Measurements from ENCODE around the gene GYG1. TPM values are rescaled to one million over a fixed set of nuclear protein-coding genes. Genes with fewer than 3 reads are reported as not detected.

Gene GYG1
- total RNA-seq, 4 donors from 2014 or later = 19.8 to 89.8 (median 35.3) TPM

DNA sequence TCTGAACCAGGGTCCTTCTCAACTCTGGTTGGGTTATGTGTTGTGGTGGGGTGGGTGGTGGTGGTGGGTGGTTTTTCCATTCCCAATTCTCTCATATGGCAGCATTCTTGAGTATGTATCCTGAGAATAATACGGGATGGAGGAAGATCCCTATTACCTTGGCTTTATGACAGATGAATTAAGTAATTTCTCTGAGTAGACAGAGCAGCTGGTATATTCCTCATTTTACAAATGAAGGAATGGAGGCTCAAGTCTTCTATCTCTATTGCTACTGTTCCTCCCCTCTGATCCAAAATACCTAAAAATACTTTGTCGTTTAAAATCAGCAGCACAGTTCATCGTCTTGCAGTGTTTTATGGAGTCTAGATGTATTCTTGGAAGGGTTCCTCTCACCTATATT is 10.4 kb downstream of the GYG1 start:
- WGBS, 2 donors (ENCODE audit: low coverage in 1 of 2) = 81 to 82% methylated on average over 3 of the region's 3 CpGs
- H3K9me3 ChIP-seq = no peaks in the 10 kb centered on the region
- no peak for DNase-seq
- TF ChIP-seq POLR2AphosphoS5 (IDR thresholded peaks at IDR 0.05) (no peak), POLR2A (IDR thresholded peaks at IDR 0.05) (no peak), EP300 (IDR thresholded peaks at IDR 0.05; ENCODE audit: low read depth) (no peak)
- TF ChIP-seq, protein P1, sequence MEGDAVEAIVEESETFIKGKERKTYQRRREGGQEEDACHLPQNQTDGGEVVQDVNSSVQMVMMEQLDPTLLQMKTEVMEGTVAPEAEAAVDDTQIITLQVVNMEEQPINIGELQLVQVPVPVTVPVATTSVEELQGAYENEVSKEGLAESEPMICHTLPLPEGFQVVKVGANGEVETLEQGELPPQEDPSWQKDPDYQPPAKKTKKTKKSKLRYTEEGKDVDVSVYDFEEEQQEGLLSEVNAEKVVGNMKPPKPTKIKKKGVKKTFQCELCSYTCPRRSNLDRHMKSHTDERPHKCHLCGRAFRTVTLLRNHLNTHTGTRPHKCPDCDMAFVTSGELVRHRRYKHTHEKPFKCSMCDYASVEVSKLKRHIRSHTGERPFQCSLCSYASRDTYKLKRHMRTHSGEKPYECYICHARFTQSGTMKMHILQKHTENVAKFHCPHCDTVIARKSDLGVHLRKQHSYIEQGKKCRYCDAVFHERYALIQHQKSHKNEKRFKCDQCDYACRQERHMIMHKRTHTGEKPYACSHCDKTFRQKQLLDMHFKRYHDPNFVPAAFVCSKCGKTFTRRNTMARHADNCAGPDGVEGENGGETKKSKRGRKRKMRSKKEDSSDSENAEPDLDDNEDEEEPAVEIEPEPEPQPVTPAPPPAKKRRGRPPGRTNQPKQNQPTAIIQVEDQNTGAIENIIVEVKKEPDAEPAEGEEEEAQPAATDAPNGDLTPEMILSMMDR (IDR thresholded peaks at IDR 0.05) = no peak
- no peaks in the 10 kb centered on the region for H3K27me3 ChIP-seq
- H3K4me3 ChIP-seq = no peak overlapping the region
- no peak overlapping the region for H3K27ac ChIP-seq
- peaks cover 0 to 16% (median 4%) of the 10 kb centered on the region in 4 donors for H3K4me1 ChIP-seq
- intact Hi-C loops (cut with DNase I; ENCODE audit: low total_unique reads) = no loop called here
- peaks cover 0 to 10% (median under 1%) of the 10 kb centered on the region in 4 donors for H3K36me3 ChIP-seq
- in situ Hi-C loops (cut with MboI; ENCODE audit: low pct_ligation_motif_present in 1 of 4, low pct_unique_long_range_greater_than_20kb in 1 of 4, low sequenced_read_pairs in 3 of 4) = no loop called here

DNA sequence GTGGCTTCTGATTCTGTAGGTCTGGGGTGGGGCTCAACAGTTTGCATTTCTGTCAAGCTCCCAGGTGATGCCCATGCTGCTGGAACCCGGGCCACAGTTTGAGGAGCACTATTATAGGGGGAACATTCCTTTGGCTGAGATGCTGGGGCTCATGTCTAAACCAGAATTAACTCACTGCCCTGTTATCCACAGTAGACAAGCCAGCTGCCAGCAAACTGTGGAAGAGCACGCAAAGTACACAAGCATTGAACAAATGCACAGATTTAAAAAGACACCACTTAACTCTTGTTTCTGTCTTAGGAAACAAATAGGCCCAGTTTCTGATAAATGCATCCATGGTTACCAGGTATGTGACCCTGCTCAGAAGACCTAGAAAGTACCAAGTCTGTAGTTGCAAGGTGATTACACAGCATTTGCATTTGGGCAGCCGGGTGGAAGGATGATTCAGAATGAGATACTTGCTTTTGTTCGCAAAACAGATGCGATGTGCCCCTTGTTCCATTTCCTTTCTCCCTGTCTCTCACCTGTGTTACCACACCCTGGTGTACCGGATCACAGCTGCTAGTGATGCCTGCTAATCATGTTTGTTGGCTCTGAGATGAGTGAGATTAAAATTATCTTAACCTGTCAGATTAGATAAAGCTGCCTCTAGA is 12.4 kb downstream of the GYG1 start:
- in situ Hi-C loops (cut with MboI; ENCODE audit: low pct_ligation_motif_present in 1 of 4, low pct_unique_long_range_greater_than_20kb in 1 of 4, low sequenced_read_pairs in 3 of 4) = no loop called here
- TF ChIP-seq POLR2AphosphoS5 (IDR thresholded peaks at IDR 0.05) = no peak
- TF ChIP-seq EP300 (IDR thresholded peaks at IDR 0.05; ENCODE audit: low read depth) = no peak
- no peak for TF ChIP-seq POLR2A (IDR thresholded peaks at IDR 0.05)
- TF ChIP-seq, protein P1 (IDR thresholded peaks at IDR 0.05) = no peak
- Histone ChIP-seq H3K36me3 (peaks cover 0 to 6% (median 3%) of the 10 kb centered on the region in 4 donors), H3K27me3 (no peaks in the 10 kb centered on the region), H3K27ac (no peak overlapping the region), H3K4me3 (no peak overlapping the region), H3K9me3 (no peaks in the 10 kb centered on the region), H3K4me1 (peaks cover 0 to 10% (median 2%) of the 10 kb centered on the region in 4 donors)
- DNase-seq = no peak
- 58 to 68% methylated on average over 5 to 6 of the region's 6 CpGs for WGBS, 2 donors (ENCODE audit: low coverage in 1 of 2)
- intact Hi-C loops (cut with DNase I; ENCODE audit: low total_unique reads) = no loop called here

DNA sequence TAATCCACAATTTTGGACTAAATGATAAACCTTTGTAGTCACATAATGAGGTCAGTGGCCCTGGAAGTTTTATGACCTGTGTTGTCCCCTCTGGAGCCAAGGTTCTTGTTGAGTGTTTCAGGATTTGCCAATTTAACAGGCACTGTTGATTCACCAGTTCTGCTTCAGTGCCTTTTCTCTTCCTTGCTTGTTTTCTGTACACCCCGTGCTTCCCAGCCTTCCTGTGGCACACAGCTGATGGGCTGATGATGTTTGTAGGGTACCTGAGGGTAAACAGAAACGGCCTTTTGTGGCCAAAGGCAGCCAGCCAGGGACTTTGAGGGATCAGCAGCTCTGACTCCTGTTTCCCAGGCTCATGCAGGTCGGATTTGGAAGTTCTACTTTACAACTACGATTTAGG is 13.3 kb downstream of the GYG1 start:
- TF ChIP-seq POLR2A (IDR thresholded peaks at IDR 0.05) (no peak), POLR2AphosphoS5 (IDR thresholded peaks at IDR 0.05) (no peak), EP300 (IDR thresholded peaks at IDR 0.05; ENCODE audit: low read depth) (no peak)
- TF ChIP-seq, protein P1 (IDR thresholded peaks at IDR 0.05) = no peak
- no peak for DNase-seq
- Histone ChIP-seq H3K36me3 (peaks cover 0 to 11% (median 5%) of the 10 kb centered on the region in 4 donors), H3K4me3 (no peak overlapping the region), H3K9me3 (no peaks in the 10 kb centered on the region), H3K27ac (peak overlapping the region in 1 of 4 donors; percentile 1), H3K27me3 (no peaks in the 10 kb centered on the region), H3K4me1 (peaks cover 0 to 7% (median 2%) of the 10 kb centered on the region in 4 donors)
- intact Hi-C loops (cut with DNase I; ENCODE audit: low total_unique reads) = no loop called here
- in situ Hi-C loops (cut with MboI; ENCODE audit: low pct_ligation_motif_present in 1 of 4, low pct_unique_long_range_greater_than_20kb in 1 of 4, low sequenced_read_pairs in 3 of 4) = no loop called here
- 71% methylated on average over 4 of the region's 4 CpGs; no CpG with 5 or more reads in 1 of the 2 donors for WGBS, 2 donors (ENCODE audit: low coverage in 1 of 2)

DNA sequence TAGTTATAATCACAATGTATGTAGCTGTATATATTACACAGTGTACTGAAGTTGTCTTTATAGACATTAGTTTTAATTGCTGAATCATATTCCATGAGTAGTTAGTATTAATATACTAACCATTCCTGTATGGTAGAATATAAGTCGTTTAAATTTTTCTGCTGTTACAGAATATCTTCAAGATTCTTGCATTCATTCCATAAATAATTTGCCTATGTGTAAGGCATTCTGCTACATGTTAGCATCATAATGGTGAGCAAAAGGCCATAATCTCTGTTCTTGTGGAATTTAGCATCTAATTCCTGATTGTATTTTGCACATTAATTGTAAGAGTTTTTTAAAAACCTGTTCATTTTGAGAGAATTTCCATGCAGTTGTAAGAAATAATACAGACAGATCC is 14.1 kb downstream of the GYG1 start:
- WGBS, 2 donors (ENCODE audit: low coverage in 1 of 2) = 87 to 100% methylated on average over 1 of the region's 1 CpG
- Histone ChIP-seq H3K27me3 (no peaks in the 10 kb centered on the region), H3K27ac (no peak overlapping the region), H3K9me3 (no peaks in the 10 kb centered on the region), H3K4me1 (peaks cover 0 to 7% (median 2%) of the 10 kb centered on the region in 4 donors), H3K36me3 (peaks cover 0 to 12% (median 3%) of the 10 kb centered on the region in 4 donors), H3K4me3 (no peak overlapping the region)
- TF ChIP-seq, protein P1 (IDR thresholded peaks at IDR 0.05) = no peak
- TF ChIP-seq EP300 (IDR thresholded peaks at IDR 0.05; ENCODE audit: low read depth) = no peak
- no peak for TF ChIP-seq POLR2AphosphoS5 (IDR thresholded peaks at IDR 0.05)
- TF ChIP-seq POLR2A (IDR thresholded peaks at IDR 0.05) = no peak
- no peak for DNase-seq
- in situ Hi-C loops (cut with MboI; ENCODE audit: low pct_ligation_motif_present in 1 of 4, low pct_unique_long_range_greater_than_20kb in 1 of 4, low sequenced_read_pairs in 3 of 4) = no loop called here
- intact Hi-C loops (cut with DNase I; ENCODE audit: low total_unique reads) = no loop called here
